GM23338 (cell line): ENCODE measurements around the gene TIMM29. TPM values are rescaled to one million over a fixed set of nuclear protein-coding genes. Genes with fewer than 3 reads are reported as not detected.
A peak's percentile ranks its signal among the peaks of the same experiment; 100 is the strongest.

ENCODE experiments used
- ATAC-seq: fragments of 200-7000 bp; cut with Tn5 transposase; 3 replicates; pipeline ENCODE4 v1.9.1; 2020
- DNase-seq: peaks from one replicate; pipeline ENCODE4 v3.0.0-alpha.2; 2015; ENCODE audit warnings: low spot score
- H2AFZ ChIP-seq: fragments of 200-600 bp; sonication (generic); 2 replicates; pipeline ENCODE4 v1.8.0; 2016; ENCODE audit warnings: antibody characterized with exemption, mild to moderate bottlenecking, moderate library complexity
- H3F3A ChIP-seq: fragments of 200-600 bp; sonication (generic); replicated peaks from 2 replicates; pipeline ENCODE4 v1.8.0; 2017; ENCODE audit warnings: antibody characterized with exemption, mixed run types, low read depth
- H3K27ac ChIP-seq: fragments of 200-600 bp; sonication (generic); 2 replicates; pipeline ENCODE4 v1.6.1; 2016; ENCODE audit warnings: low read depth
- H3K27me3 ChIP-seq: fragments of 200-600 bp; sonication (generic); 2 replicates; pipeline ENCODE4 v1.8.0; 2016; ENCODE audit warnings: mild to moderate bottlenecking, mixed run types, moderate library complexity; ENCODE audit not compliant: insufficient read depth
- H3K36me3 ChIP-seq: fragments of 200-600 bp; sonication (generic); 2 replicates; pipeline ENCODE4 v1.8.0; 2016; ENCODE audit warnings: mild to moderate bottlenecking; ENCODE audit not compliant: insufficient read depth
- H3K4me1 ChIP-seq: fragments of 200-600 bp; sonication (generic); 2 replicates; pipeline ENCODE4 v1.8.0; 2016; ENCODE audit warnings: mild to moderate bottlenecking, moderate library complexity; ENCODE audit not compliant: insufficient read depth
- H3K4me2 ChIP-seq: fragments of 200-600 bp; sonication (generic); 2 replicates; pipeline ENCODE4 v1.7.1; 2017; ENCODE audit warnings: mixed run types
- H3K4me3 ChIP-seq: fragments of 200-600 bp; sonication (generic); 2 replicates; pipeline ENCODE4 v1.6.1; 2016; ENCODE audit warnings: mixed run types
- H3K79me2 ChIP-seq: fragments of 200-600 bp; sonication (generic); replicated peaks from 2 replicates; pipeline ENCODE4 v1.8.0; 2017; ENCODE audit warnings: mild to moderate bottlenecking; ENCODE audit not compliant: insufficient read depth
- H3K9me2 ChIP-seq: fragments of 200-600 bp; sonication (generic); 2 replicates; pipeline ENCODE4 v1.8.0; 2017; ENCODE audit not compliant: insufficient read depth
- H4K20me1 ChIP-seq: fragments of 200-600 bp; sonication (generic); replicated peaks from 2 replicates; pipeline ENCODE4 v1.8.0; 2017; ENCODE audit warnings: mild to moderate bottlenecking; ENCODE audit not compliant: insufficient read depth
- H3K27ac Mint-ChIP-seq: 2 replicates; pipeline ENCODE4 v1.8.0; 2020; ENCODE audit warnings: inconsistent platforms, mild to moderate bottlenecking, moderate library complexity, mixed read lengths
- H3K27me3 Mint-ChIP-seq: 3 replicates; pipeline ENCODE4 v1.8.0; 2022; ENCODE audit warnings: low read depth, mild to moderate bottlenecking, moderate library complexity, mixed read lengths, inconsistent platforms; ENCODE audit not compliant: insufficient read depth, poor library complexity
- H3K36me3 Mint-ChIP-seq: 3 replicates; pipeline ENCODE4 v1.8.0; 2021; ENCODE audit warnings: low read depth, mild to moderate bottlenecking, inconsistent platforms, moderate library complexity, mixed read lengths
- H3K4me1 Mint-ChIP-seq: 3 replicates; pipeline ENCODE4 v1.8.0; 2020; ENCODE audit warnings: mild to moderate bottlenecking, inconsistent platforms, mixed read lengths
- H3K4me3 Mint-ChIP-seq: 3 replicates; pipeline ENCODE4 v1.8.0; 2021; ENCODE audit warnings: moderate library complexity, mild to moderate bottlenecking, inconsistent platforms, mixed read lengths
- H3K9me3 Mint-ChIP-seq: 3 replicates; pipeline ENCODE4 v1.8.0; 2020; ENCODE audit warnings: moderate library complexity, mild to moderate bottlenecking, inconsistent platforms, mixed read lengths
- CREB1 ChIP-seq: fragments of 250-450 bp; sonication (Bioruptor Pico); IDR thresholded peaks from 2 replicates; pipeline ENCODE4 v1.5.0; 2020; ENCODE audit warnings: low read depth, mild to moderate bottlenecking, moderate library complexity
- EZH2 ChIP-seq: fragments of 200-600 bp; sonication (generic); IDR thresholded peaks from one replicate; pipeline ENCODE4 v1.8.0; 2017; ENCODE audit warnings: antibody characterized with exemption, mild to moderate bottlenecking, low read depth; ENCODE audit not compliant: unreplicated experiment
- EZH2phosphoT487 ChIP-seq: fragments of 200-600 bp; sonication (generic); IDR thresholded peaks from one replicate; pipeline ENCODE4 v1.8.1; 2018; ENCODE audit warnings: antibody characterized with exemption; ENCODE audit not compliant: unreplicated experiment
- JUNB ChIP-seq: IDR thresholded peaks from one replicate; pipeline ENCODE4 v1.6.1; 2016; ENCODE audit warnings: antibody characterized with exemption; ENCODE audit not compliant: unreplicated experiment
- NANOG ChIP-seq: IDR thresholded peaks from 2 replicates; pipeline ENCODE4 v1.6.1; 2016; ENCODE audit warnings: antibody characterized with exemption, borderline replicate concordance
- POLR2AphosphoS5 ChIP-seq: IDR thresholded peaks from 2 replicates; pipeline ENCODE4 v1.6.1; 2016; ENCODE audit warnings: antibody characterized with exemption, low read depth
- STAT1 ChIP-seq: IDR thresholded peaks from one replicate; pipeline ENCODE4 v1.6.1; 2016; ENCODE audit warnings: antibody characterized with exemption; ENCODE audit not compliant: unreplicated experiment
- ZNF114 ChIP-seq: fragments of 250-450 bp; sonication (Bioruptor Pico); IDR thresholded peaks from 2 replicates; pipeline ENCODE4 v1.5.0; 2020; ENCODE audit warnings: mild to moderate bottlenecking, moderate library complexity
- ZNF331 ChIP-seq: fragments of 250-450 bp; sonication (Bioruptor Pico); IDR thresholded peaks from 2 replicates; pipeline ENCODE4 v1.5.0; 2020; ENCODE audit warnings: low read depth, mild to moderate bottlenecking, moderate library complexity
- polyA plus RNA-seq: library from polyadenylated mRNA; unstranded; fragments of >200 nt; fragmentation: Nextera tagmentation; extraction: Ambion mirVana; gene quantifications from 2 replicates; pipeline ENCODE4 v1.2.1, GENCODE V29; 2016
- total RNA-seq: library from RNA; depleted of rRNA; stranded (reverse); fragments of >200 nt; shearing (Covaris generic); gene quantifications from 2 replicates; pipeline ENCODE4 v1.2.3, GENCODE V29; 2014
- TF ChIP-seq, protein P1 (sequence below), 2 experiments: fragments of 200-600 bp in 1 of 2; sonication (generic) in 1 of 2; conservative IDR thresholded peaks; 2 replicates each; pipeline versions ENCODE4 v1.5.1 to v1.6.1; 2016 to 2017; ENCODE audit warnings: antibody characterized with exemption in 2 of 2, low read depth in 2 of 2, mild to moderate bottlenecking in 2 of 2, moderate library complexity in 1 of 2
- TF ChIP-seq, protein P2 (sequence below): IDR thresholded peaks from 2 replicates; pipeline ENCODE4 v1.6.1; 2016; ENCODE audit warnings: antibody characterized with exemption
- TF ChIP-seq, protein P3 (sequence below): fragments of 250-450 bp; sonication (Bioruptor Pico); IDR thresholded peaks from 2 replicates; pipeline ENCODE4 v1.5.0; 2020; ENCODE audit warnings: mild to moderate bottlenecking, moderate library complexity
- TF ChIP-seq, protein P4 (sequence below): IDR thresholded peaks from one replicate; pipeline ENCODE4 v1.6.1; 2018; ENCODE audit warnings: antibody characterized with exemption; ENCODE audit not compliant: unreplicated experiment

Gene TIMM29
- total and polyA plus RNA-seq, 2 experiments from 2014 or later = 24.1 to 60.7 TPM

DNA sequence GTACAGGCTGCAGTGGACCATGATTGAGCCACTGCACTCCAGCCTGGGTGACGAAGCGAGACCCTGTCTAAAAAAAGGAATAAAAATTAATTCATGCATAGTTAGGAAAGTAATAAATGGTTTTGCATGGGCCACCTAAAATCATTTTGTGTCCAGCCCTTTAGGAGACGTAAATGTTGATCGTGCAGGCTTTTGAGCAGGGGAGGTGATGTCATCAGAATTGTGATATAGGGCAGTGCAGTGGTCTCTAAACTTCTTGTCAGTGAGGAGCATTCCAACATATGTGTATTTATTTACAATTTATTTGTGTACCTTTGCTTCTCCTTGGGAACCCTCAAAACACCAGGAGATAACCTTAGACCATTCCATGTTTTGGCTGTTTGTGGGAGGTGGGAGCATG lies 35.3 kb downstream of the TIMM29 start:
- H3K9me3 Mint-ChIP-seq = no peaks in the 10 kb centered on the region
- H4K20me1 ChIP-seq = peaks cover 48% of the 10 kb centered on the region
- H3K36me3 ChIP-seq = no peaks in the 10 kb centered on the region; the same call in 1 of the 2 replicates
- no peaks in the 10 kb centered on the region for H3K9me2 ChIP-seq
- H3K4me3 Mint-ChIP-seq = peak overlapping the region; percentile 6; the same call in 1 of the 3 replicates
- DNase-seq (no peak), ATAC-seq (no peak)
- peaks cover 33% of the 10 kb centered on the region for H3K36me3 Mint-ChIP-seq
- no peaks in the 10 kb centered on the region for H3K27me3 ChIP-seq
- H3K4me3 ChIP-seq = no peak overlapping the region
- 0 out of 2 replicates have a peak, but pooled peaks cover 17% of the 10 kb centered on the region for H3F3A ChIP-seq
- H3K4me1 ChIP-seq = peaks cover 27% of the 10 kb centered on the region; the same call in 1 of the 2 replicates
- peaks cover 76% of the 10 kb centered on the region for H3K79me2 ChIP-seq
- no peak overlapping the region for H3K4me2 ChIP-seq
- 0 out of 2 replicates have a peak overlapping the region, but pooled peaks have one; percentile 32 for H3K27ac ChIP-seq
- no peak overlapping the region for H2AFZ ChIP-seq
- no peak for TF ChIP-seq EZH2phosphoT487
- TF ChIP-seq NANOG = no peak
- no peak for TF ChIP-seq POLR2AphosphoS5
- TF ChIP-seq, protein P1, sequence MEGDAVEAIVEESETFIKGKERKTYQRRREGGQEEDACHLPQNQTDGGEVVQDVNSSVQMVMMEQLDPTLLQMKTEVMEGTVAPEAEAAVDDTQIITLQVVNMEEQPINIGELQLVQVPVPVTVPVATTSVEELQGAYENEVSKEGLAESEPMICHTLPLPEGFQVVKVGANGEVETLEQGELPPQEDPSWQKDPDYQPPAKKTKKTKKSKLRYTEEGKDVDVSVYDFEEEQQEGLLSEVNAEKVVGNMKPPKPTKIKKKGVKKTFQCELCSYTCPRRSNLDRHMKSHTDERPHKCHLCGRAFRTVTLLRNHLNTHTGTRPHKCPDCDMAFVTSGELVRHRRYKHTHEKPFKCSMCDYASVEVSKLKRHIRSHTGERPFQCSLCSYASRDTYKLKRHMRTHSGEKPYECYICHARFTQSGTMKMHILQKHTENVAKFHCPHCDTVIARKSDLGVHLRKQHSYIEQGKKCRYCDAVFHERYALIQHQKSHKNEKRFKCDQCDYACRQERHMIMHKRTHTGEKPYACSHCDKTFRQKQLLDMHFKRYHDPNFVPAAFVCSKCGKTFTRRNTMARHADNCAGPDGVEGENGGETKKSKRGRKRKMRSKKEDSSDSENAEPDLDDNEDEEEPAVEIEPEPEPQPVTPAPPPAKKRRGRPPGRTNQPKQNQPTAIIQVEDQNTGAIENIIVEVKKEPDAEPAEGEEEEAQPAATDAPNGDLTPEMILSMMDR (conservative IDR thresholded peaks at IDR 0.05; ENCODE audit: low read depth in 2 of 2) = no peak
- TF ChIP-seq, protein P2, sequence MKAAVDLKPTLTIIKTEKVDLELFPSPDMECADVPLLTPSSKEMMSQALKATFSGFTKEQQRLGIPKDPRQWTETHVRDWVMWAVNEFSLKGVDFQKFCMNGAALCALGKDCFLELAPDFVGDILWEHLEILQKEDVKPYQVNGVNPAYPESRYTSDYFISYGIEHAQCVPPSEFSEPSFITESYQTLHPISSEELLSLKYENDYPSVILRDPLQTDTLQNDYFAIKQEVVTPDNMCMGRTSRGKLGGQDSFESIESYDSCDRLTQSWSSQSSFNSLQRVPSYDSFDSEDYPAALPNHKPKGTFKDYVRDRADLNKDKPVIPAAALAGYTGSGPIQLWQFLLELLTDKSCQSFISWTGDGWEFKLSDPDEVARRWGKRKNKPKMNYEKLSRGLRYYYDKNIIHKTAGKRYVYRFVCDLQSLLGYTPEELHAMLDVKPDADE = no peak
- TF ChIP-seq ZNF114 (CRISPR knock-in tag) = no peak
- TF ChIP-seq ZNF331 (CRISPR knock-in tag) = no peak
- TF ChIP-seq CREB1 = no peak
- TF ChIP-seq, protein P3, sequence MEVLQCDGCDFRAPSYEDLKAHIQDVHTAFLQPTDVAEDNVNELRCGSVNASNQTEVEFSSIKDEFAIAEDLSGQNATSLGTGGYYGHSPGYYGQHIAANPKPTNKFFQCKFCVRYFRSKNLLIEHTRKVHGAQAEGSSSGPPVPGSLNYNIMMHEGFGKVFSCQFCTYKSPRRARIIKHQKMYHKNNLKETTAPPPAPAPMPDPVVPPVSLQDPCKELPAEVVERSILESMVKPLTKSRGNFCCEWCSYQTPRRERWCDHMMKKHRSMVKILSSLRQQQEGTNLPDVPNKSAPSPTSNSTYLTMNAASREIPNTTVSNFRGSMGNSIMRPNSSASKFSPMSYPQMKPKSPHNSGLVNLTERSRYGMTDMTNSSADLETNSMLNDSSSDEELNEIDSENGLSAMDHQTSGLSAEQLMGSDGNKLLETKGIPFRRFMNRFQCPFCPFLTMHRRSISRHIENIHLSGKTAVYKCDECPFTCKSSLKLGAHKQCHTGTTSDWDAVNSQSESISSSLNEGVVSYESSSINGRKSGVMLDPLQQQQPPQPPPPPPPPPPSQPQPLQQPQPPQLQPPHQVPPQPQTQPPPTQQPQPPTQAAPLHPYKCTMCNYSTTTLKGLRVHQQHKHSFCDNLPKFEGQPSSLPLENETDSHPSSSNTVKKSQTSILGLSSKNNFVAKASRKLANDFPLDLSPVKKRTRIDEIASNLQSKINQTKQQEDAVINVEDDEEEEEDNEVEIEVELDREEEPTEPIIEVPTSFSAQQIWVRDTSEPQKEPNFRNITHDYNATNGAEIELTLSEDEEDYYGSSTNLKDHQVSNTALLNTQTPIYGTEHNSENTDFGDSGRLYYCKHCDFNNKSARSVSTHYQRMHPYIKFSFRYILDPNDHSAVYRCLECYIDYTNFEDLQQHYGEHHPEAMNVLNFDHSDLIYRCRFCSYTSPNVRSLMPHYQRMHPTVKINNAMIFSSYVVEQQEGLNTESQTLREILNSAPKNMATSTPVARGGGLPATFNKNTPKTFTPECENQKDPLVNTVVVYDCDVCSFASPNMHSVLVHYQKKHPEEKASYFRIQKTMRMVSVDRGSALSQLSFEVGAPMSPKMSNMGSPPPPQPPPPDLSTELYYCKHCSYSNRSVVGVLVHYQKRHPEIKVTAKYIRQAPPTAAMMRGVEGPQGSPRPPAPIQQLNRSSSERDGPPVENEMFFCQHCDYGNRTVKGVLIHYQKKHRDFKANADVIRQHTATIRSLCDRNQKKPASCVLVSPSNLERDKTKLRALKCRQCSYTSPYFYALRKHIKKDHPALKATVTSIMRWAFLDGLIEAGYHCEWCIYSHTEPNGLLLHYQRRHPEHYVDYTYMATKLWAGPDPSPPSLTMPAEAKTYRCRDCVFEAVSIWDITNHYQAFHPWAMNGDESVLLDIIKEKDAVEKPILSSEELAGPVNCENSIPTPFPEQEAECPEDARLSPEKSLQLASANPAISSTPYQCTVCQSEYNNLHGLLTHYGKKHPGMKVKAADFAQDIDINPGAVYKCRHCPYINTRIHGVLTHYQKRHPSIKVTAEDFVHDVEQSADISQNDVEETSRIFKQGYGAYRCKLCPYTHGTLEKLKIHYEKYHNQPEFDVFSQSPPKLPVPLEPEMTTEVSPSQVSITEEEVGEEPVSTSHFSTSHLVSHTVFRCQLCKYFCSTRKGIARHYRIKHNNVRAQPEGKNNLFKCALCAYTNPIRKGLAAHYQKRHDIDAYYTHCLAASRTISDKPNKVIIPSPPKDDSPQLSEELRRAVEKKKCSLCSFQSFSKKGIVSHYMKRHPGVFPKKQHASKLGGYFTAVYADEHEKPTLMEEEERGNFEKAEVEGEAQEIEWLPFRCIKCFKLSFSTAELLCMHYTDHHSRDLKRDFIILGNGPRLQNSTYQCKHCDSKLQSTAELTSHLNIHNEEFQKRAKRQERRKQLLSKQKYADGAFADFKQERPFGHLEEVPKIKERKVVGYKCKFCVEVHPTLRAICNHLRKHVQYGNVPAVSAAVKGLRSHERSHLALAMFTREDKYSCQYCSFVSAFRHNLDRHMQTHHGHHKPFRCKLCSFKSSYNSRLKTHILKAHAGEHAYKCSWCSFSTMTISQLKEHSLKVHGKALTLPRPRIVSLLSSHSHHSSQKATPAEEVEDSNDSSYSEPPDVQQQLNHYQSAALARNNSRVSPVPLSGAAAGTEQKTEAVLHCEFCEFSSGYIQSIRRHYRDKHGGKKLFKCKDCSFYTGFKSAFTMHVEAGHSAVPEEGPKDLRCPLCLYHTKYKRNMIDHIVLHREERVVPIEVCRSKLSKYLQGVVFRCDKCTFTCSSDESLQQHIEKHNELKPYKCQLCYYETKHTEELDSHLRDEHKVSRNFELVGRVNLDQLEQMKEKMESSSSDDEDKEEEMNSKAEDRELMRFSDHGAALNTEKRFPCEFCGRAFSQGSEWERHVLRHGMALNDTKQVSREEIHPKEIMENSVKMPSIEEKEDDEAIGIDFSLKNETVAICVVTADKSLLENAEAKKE (CRISPR knock-in tag) = no peak
- TF ChIP-seq STAT1 = no peak
- no peak for TF ChIP-seq JUNB
- TF ChIP-seq, protein P4, sequence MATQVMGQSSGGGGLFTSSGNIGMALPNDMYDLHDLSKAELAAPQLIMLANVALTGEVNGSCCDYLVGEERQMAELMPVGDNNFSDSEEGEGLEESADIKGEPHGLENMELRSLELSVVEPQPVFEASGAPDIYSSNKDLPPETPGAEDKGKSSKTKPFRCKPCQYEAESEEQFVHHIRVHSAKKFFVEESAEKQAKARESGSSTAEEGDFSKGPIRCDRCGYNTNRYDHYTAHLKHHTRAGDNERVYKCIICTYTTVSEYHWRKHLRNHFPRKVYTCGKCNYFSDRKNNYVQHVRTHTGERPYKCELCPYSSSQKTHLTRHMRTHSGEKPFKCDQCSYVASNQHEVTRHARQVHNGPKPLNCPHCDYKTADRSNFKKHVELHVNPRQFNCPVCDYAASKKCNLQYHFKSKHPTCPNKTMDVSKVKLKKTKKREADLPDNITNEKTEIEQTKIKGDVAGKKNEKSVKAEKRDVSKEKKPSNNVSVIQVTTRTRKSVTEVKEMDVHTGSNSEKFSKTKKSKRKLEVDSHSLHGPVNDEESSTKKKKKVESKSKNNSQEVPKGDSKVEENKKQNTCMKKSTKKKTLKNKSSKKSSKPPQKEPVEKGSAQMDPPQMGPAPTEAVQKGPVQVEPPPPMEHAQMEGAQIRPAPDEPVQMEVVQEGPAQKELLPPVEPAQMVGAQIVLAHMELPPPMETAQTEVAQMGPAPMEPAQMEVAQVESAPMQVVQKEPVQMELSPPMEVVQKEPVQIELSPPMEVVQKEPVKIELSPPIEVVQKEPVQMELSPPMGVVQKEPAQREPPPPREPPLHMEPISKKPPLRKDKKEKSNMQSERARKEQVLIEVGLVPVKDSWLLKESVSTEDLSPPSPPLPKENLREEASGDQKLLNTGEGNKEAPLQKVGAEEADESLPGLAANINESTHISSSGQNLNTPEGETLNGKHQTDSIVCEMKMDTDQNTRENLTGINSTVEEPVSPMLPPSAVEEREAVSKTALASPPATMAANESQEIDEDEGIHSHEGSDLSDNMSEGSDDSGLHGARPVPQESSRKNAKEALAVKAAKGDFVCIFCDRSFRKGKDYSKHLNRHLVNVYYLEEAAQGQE = no peak
- no peak for TF ChIP-seq EZH2
- peaks cover 15% of the 10 kb centered on the region for H3K27me3 Mint-ChIP-seq
- peaks cover 43% of the 10 kb centered on the region for H3K4me1 Mint-ChIP-seq
- H3K27ac Mint-ChIP-seq = no peak overlapping the region
